Measurements from ENCODE around the gene LCN2. TPM values are rescaled to one million over a fixed set of nuclear protein-coding genes. Genes with fewer than 3 reads are reported as not detected.

LCN2 gene
- total and polyA plus RNA-seq, 2 experiments from 2014 or later: 2.0 TPM; not detected in 1

DNA sequence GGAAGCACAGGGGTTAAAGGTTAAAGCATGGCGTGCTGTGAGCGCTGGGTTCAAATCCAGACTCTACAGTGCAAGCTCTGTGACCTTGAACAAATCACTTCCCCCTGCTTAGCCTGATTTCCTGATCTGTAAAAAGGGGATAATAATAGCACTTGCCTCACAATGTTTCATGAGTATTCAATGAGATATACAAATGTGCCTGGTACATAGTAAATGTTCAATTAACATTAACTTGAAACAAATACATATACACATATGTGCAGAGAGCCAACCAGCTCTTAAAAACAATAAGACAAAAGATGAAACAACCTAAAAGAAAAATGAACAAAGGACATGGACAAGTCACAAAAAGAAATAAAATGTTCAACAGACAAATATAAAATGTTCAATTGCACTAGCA, 38.1 kb downstream of the LCN2 start:
- Histone ChIP-seq H3K79me2 (replicated peaks; ENCODE audit: insufficient read depth) (no peaks in the 10 kb centered on the region), H3K9me2 (ENCODE audit: insufficient read depth) (no peaks in the 10 kb centered on the region), H3K27me3 (ENCODE audit: insufficient read depth) (no peaks in the 10 kb centered on the region), H2AFZ (no peak overlapping the region), H4K20me1 (replicated peaks; ENCODE audit: insufficient read depth) (peaks cover 3% of the 10 kb centered on the region; the same call in 1 of the 2 replicates), H3K4me1 (ENCODE audit: insufficient read depth) (no peaks in the 10 kb centered on the region), H3K4me2 (no peak overlapping the region), H3K27ac (ENCODE audit: low read depth) (no peak overlapping the region), H3K4me3 (no peak overlapping the region), H3F3A (replicated peaks; ENCODE audit: low read depth) (0 out of 2 replicates have a peak, but pooled peaks cover 3% of the 10 kb centered on the region), H3K36me3 (ENCODE audit: insufficient read depth) (0 out of 2 replicates have a peak, but pooled peaks cover 6% of the 10 kb centered on the region)
- H3K27me3 Mint-ChIP-seq (ENCODE audit: insufficient read depth, low read depth, poor library complexity): peaks cover 10% of the 10 kb centered on the region
- no peak overlapping the region for H3K27ac Mint-ChIP-seq
- H3K4me3 Mint-ChIP-seq: no peak overlapping the region
- peaks cover 52% of the 10 kb centered on the region for H3K36me3 Mint-ChIP-seq (ENCODE audit: low read depth)
- TF ChIP-seq, protein P1, sequence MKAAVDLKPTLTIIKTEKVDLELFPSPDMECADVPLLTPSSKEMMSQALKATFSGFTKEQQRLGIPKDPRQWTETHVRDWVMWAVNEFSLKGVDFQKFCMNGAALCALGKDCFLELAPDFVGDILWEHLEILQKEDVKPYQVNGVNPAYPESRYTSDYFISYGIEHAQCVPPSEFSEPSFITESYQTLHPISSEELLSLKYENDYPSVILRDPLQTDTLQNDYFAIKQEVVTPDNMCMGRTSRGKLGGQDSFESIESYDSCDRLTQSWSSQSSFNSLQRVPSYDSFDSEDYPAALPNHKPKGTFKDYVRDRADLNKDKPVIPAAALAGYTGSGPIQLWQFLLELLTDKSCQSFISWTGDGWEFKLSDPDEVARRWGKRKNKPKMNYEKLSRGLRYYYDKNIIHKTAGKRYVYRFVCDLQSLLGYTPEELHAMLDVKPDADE (IDR thresholded peaks at IDR 0.05): no peak
- TF ChIP-seq JUNB (IDR thresholded peaks at IDR 0.05; ENCODE audit: unreplicated experiment): no peak
- no peak for TF ChIP-seq CREB1 (CRISPR knock-in tag; IDR thresholded peaks at IDR 0.05; ENCODE audit: low read depth)
- TF ChIP-seq ZNF462 (CRISPR knock-in tag; IDR thresholded peaks at IDR 0.05): no peak
- no peak for TF ChIP-seq EZH2 (IDR thresholded peaks at IDR 0.05; ENCODE audit: low read depth, unreplicated experiment)
- no peak for TF ChIP-seq POLR2AphosphoS5 (IDR thresholded peaks at IDR 0.05; ENCODE audit: low read depth)
- no peak for TF ChIP-seq STAT1 (IDR thresholded peaks at IDR 0.05; ENCODE audit: unreplicated experiment)
- no peak for TF ChIP-seq NANOG (IDR thresholded peaks at IDR 0.05; ENCODE audit: borderline replicate concordance)
- TF ChIP-seq ZNF331 (CRISPR knock-in tag; IDR thresholded peaks at IDR 0.05; ENCODE audit: low read depth): no peak
- no peak for TF ChIP-seq EZH2phosphoT487 (IDR thresholded peaks at IDR 0.05; ENCODE audit: unreplicated experiment)
- TF ChIP-seq ZNF114 (CRISPR knock-in tag; IDR thresholded peaks at IDR 0.05): no peak
- TF ChIP-seq CTCF (conservative IDR thresholded peaks at IDR 0.05; ENCODE audit: low read depth in 2 of 2): no peak
- TF ChIP-seq, protein P2, sequence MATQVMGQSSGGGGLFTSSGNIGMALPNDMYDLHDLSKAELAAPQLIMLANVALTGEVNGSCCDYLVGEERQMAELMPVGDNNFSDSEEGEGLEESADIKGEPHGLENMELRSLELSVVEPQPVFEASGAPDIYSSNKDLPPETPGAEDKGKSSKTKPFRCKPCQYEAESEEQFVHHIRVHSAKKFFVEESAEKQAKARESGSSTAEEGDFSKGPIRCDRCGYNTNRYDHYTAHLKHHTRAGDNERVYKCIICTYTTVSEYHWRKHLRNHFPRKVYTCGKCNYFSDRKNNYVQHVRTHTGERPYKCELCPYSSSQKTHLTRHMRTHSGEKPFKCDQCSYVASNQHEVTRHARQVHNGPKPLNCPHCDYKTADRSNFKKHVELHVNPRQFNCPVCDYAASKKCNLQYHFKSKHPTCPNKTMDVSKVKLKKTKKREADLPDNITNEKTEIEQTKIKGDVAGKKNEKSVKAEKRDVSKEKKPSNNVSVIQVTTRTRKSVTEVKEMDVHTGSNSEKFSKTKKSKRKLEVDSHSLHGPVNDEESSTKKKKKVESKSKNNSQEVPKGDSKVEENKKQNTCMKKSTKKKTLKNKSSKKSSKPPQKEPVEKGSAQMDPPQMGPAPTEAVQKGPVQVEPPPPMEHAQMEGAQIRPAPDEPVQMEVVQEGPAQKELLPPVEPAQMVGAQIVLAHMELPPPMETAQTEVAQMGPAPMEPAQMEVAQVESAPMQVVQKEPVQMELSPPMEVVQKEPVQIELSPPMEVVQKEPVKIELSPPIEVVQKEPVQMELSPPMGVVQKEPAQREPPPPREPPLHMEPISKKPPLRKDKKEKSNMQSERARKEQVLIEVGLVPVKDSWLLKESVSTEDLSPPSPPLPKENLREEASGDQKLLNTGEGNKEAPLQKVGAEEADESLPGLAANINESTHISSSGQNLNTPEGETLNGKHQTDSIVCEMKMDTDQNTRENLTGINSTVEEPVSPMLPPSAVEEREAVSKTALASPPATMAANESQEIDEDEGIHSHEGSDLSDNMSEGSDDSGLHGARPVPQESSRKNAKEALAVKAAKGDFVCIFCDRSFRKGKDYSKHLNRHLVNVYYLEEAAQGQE (IDR thresholded peaks at IDR 0.05; ENCODE audit: unreplicated experiment): no peak
- peaks cover 6% of the 10 kb centered on the region for H3K4me1 Mint-ChIP-seq
- DNase-seq (ENCODE audit: low spot score): no peak
- no peak for ATAC-seq
- no peaks in the 10 kb centered on the region for H3K9me3 Mint-ChIP-seq

Data from GM23338 (cell line).